MM.1S (cell line): ENCODE measurements around the gene RGS6.

Source experiments
- DNase-seq: peaks from one replicate; pipeline ENCODE4 v3.0.0-alpha.2; 2015
- H2AFZ ChIP-seq: fragments of 300-600 bp; sonication (generic); 2 replicates; pipeline ENCODE4 v1.6.0; 2016; ENCODE audit warnings: antibody characterized with exemption, low read length
- H3F3A ChIP-seq: fragments of 300-600 bp; sonication (generic); 2 replicates; pipeline ENCODE4 v1.6.1; 2016; ENCODE audit warnings: mild to moderate bottlenecking, antibody characterized with exemption, low read length, moderate library complexity, mixed read lengths; ENCODE audit not compliant: insufficient read depth
- H3K27ac ChIP-seq: fragments of 300-600 bp; sonication (generic); 2 replicates; pipeline ENCODE4 v1.5.1; 2016; ENCODE audit warnings: mild to moderate bottlenecking, low read length
- H3K27me3 ChIP-seq: fragments of 300-600 bp; sonication (generic); replicated peaks from 2 replicates; pipeline ENCODE4 v1.6.0; 2016; ENCODE audit warnings: low read length; ENCODE audit not compliant: insufficient read depth
- H3K36me3 ChIP-seq: fragments of 300-600 bp; sonication (generic); replicated peaks from 2 replicates; pipeline ENCODE4 v1.6.1; 2016; ENCODE audit warnings: mild to moderate bottlenecking, low read length, mixed read lengths; ENCODE audit not compliant: insufficient read depth
- H3K4me1 ChIP-seq: fragments of 300-600 bp; sonication (generic); 2 replicates; pipeline ENCODE4 v1.6.1; 2016; ENCODE audit warnings: low read length, mixed read lengths
- H3K4me2 ChIP-seq: fragments of 300-600 bp; sonication (generic); 2 replicates; pipeline ENCODE4 v1.6.0; 2016; ENCODE audit warnings: low read depth, low read length
- H3K4me3 ChIP-seq: fragments of 300-600 bp; sonication (generic); 2 replicates; pipeline ENCODE4 v1.5.1; 2016; ENCODE audit warnings: low read length, mixed read lengths
- H3K79me2 ChIP-seq: fragments of 300-600 bp; sonication (generic); 2 replicates; pipeline ENCODE4 v1.6.1; 2016; ENCODE audit warnings: mixed run types, low read length, mixed read lengths
- H3K9ac ChIP-seq: fragments of 300-600 bp; sonication (generic); 2 replicates; pipeline ENCODE4 v1.6.1; 2016; ENCODE audit warnings: low read length, mixed read lengths
- H3K9me2 ChIP-seq: fragments of 300-600 bp; sonication (generic); replicated peaks from 2 replicates; pipeline ENCODE4 v1.6.1; 2016; ENCODE audit warnings: mild to moderate bottlenecking, low read length, mixed read lengths; ENCODE audit not compliant: insufficient read depth
- H3K9me3 ChIP-seq: fragments of 300-600 bp; sonication (generic); replicated peaks from 2 replicates; pipeline ENCODE4 v1.6.1; 2016; ENCODE audit warnings: mild to moderate bottlenecking, low read length, mixed read lengths; ENCODE audit not compliant: insufficient read depth
- H4K20me1 ChIP-seq: fragments of 300-600 bp; sonication (generic); 2 replicates; pipeline ENCODE4 v1.6.1; 2016; ENCODE audit warnings: mild to moderate bottlenecking, low read length, moderate library complexity, mixed read lengths; ENCODE audit not compliant: insufficient read depth
- EZH2 ChIP-seq: fragments of 300-600 bp; sonication (generic); optimal IDR thresholded peaks from 2 replicates; pipeline ENCODE3; 2017; ENCODE audit warnings: low read depth, mild to moderate bottlenecking, antibody characterized with exemption, low read length, mixed read lengths
- EZH2phosphoT487 ChIP-seq: fragments of 300-600 bp; sonication (generic); IDR thresholded peaks from 2 replicates; pipeline ENCODE4 v1.6.1; 2018; ENCODE audit warnings: antibody characterized with exemption, low read length
- TF ChIP-seq, protein P1 (sequence below): fragments of 300-600 bp; sonication (generic); IDR thresholded peaks from 2 replicates; pipeline ENCODE4 v1.5.1; 2016; ENCODE audit warnings: antibody characterized with exemption, low read length, mixed read lengths

RGS6 gene

DNA sequence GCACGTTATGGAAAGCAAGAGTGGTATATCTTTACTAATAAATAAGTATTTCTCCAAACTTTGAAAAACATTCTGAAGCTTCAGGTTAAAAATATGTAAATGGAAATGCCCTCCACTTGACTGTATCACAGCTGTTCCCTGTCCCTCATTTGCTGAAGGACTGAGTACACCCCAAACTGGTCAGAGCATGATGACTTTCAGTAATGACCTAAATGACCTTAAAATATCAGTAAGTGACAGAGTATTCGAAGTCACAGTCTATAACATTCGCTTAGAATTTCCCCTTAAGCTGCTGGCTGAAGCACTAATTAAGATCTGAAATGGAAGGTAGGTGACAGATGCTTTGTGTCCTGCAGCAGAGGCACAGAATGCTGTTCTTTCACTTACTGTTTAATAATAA is 191.5 kb downstream of the RGS6 start:
- no peaks in the 10 kb centered on the region for H4K20me1 ChIP-seq
- no peaks in the 10 kb centered on the region for H3K79me2 ChIP-seq
- H3K4me1 ChIP-seq: no peaks in the 10 kb centered on the region
- H3K9me2 ChIP-seq: no peaks in the 10 kb centered on the region
- TF ChIP-seq EZH2phosphoT487 (no peak), EZH2 (no peak)
- TF ChIP-seq, protein P1, sequence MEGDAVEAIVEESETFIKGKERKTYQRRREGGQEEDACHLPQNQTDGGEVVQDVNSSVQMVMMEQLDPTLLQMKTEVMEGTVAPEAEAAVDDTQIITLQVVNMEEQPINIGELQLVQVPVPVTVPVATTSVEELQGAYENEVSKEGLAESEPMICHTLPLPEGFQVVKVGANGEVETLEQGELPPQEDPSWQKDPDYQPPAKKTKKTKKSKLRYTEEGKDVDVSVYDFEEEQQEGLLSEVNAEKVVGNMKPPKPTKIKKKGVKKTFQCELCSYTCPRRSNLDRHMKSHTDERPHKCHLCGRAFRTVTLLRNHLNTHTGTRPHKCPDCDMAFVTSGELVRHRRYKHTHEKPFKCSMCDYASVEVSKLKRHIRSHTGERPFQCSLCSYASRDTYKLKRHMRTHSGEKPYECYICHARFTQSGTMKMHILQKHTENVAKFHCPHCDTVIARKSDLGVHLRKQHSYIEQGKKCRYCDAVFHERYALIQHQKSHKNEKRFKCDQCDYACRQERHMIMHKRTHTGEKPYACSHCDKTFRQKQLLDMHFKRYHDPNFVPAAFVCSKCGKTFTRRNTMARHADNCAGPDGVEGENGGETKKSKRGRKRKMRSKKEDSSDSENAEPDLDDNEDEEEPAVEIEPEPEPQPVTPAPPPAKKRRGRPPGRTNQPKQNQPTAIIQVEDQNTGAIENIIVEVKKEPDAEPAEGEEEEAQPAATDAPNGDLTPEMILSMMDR: no peak
- H3K4me2 ChIP-seq: no peak overlapping the region
- H3K9me3 ChIP-seq: no peaks in the 10 kb centered on the region
- H3K4me3 ChIP-seq: no peak overlapping the region
- no peaks in the 10 kb centered on the region for H3F3A ChIP-seq
- H3K27me3 ChIP-seq: no peaks in the 10 kb centered on the region
- H2AFZ ChIP-seq: no peak overlapping the region
- no peaks in the 10 kb centered on the region for H3K36me3 ChIP-seq
- DNase-seq: no peak
- no peak overlapping the region for H3K27ac ChIP-seq
- H3K9ac ChIP-seq: no peak overlapping the region

DNA sequence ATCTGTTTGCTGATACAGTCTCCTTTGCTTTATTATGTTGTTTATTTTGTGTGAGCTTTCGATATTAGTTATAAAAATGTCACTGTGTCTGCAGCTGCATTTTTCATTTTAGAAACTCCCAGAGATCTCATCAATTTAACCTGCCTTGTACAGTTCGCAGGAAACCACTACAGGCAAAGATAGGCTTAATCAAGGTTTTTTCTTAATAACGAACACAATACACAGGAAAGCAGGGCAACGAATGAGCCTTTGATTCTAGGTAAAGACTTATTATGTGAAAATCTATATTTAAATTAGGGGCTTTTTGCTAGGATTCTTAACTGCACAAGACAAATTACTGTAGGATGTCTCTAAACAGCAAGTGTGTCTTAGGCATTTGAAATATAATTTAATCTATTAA is 191.9 kb downstream of the RGS6 start:
- Histone ChIP-seq H4K20me1 (no peaks in the 10 kb centered on the region), H3K9ac (no peak overlapping the region), H3F3A (no peaks in the 10 kb centered on the region), H3K4me3 (no peak overlapping the region), H2AFZ (no peak overlapping the region), H3K79me2 (no peaks in the 10 kb centered on the region), H3K4me2 (no peak overlapping the region), H3K27me3 (no peaks in the 10 kb centered on the region), H3K27ac (no peak overlapping the region), H3K9me2 (no peaks in the 10 kb centered on the region), H3K4me1 (no peaks in the 10 kb centered on the region), H3K36me3 (no peaks in the 10 kb centered on the region), H3K9me3 (no peaks in the 10 kb centered on the region)
- no peak for DNase-seq
- TF ChIP-seq EZH2phosphoT487: no peak
- TF ChIP-seq EZH2: no peak
- TF ChIP-seq, protein P1: no peak

GRCh38 chr14:72126091-72126490 is 193.9 kb downstream of the RGS6 start:
- Histone ChIP-seq H3K79me2 (no peaks in the 10 kb centered on the region), H3K9me2 (no peaks in the 10 kb centered on the region), H4K20me1 (no peaks in the 10 kb centered on the region), H2AFZ (no peak overlapping the region), H3K9ac (no peak overlapping the region), H3K9me3 (no peaks in the 10 kb centered on the region), H3K4me1 (no peaks in the 10 kb centered on the region), H3K36me3 (no peaks in the 10 kb centered on the region), H3K4me2 (no peak overlapping the region), H3F3A (no peaks in the 10 kb centered on the region), H3K4me3 (no peak overlapping the region), H3K27me3 (no peaks in the 10 kb centered on the region), H3K27ac (no peak overlapping the region)
- TF ChIP-seq, protein P1: no peak
- no peak for TF ChIP-seq EZH2phosphoT487
- TF ChIP-seq EZH2: no peak
- DNase-seq: no peak
